NCI-H1105 (cell line): Measurements from ENCODE around the gene SLC35A1.

Source experiments
- DNase-seq: peaks from one replicate; lab custom pipeline; 2025; lab: John Stamatoyannopoulos, UW

The SLC35A1 gene

DNA sequence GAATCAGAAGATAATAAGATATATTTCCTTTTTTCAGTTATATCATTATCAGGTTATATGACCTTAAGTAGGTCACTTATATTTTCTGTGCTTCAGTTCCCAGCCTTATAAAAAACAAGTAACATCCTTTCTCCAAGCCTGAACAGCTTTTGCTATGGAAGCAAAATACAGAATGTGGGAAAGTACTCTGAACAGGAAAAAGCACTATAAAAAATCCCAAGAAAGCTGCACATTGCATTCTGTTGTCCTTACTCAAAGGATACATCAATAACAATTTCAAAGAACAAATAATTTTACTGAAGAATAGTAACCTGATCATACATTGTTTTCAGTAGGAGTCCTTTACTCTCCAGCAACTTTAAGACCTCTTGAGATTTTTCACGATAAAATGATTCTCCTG lies 56.4 kb downstream of the SLC35A1 start:
- DNase-seq: no peak

DNA sequence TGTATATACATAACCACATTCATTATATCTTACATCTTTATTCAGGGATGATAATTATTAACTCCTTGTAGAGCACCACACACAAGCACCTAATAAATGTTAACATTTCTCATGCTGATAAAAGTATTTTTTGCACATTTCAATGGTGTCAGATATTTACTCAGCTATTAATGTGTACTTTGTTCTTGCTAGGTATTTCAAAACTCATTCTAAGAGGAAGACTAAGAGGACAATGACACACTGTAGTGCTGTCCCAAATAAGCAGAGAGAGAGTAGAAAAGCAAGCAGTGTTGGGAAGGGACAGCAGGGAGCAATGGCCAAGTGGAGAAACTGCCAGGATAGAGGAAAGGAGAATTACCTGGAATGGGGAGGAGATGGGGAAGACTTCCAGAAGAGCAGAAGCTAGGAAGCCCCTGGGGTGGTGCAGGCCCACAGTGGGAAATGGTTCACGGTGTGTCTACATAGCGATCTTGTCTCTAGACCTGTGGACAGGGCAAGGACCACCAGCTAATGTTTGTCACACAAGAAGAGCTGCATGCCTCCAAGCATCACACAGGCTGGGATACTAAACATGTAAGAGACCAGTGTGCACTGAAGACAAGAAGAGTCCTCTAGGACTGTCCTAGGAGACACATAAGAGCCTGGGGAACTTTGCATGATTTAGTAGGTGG lies 61.7 kb downstream of the SLC35A1 start:
- no peak for DNase-seq

DNA sequence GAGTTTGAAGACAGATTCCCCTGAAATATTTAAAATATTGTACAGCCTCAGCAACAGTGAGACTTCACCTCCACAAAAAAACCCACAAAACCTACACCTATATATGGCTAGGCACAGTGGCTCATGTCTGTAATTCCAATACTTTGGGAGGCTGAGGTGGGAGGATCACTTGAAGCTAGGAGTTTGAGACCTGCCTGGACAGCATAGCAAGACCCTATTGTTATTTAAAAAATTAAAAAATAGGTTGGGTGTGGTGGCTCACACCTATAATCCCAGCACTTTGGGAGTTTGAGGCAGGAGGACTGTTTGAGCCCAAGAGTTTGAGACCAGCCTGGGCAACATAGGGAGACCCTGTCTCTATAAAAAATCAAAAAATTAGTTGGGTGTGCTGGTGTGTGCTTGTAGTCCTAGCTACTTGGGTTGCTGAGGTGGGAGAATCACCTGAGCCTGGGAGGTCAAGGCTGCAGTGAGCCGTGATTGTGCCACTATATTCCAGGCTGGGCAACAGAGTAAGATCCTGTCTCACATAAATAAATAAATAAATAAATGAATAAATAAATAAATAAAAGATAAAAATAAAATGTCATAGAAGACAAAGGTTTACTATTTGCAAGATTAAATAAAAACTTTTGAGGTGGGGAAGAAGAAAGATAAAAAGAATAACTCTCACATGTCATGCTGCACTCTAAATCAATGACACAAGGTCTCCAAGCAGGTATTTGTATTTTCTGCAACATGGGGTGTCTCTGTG lies 65.9 kb downstream of the SLC35A1 start:
- DNase-seq: no peak

DNA sequence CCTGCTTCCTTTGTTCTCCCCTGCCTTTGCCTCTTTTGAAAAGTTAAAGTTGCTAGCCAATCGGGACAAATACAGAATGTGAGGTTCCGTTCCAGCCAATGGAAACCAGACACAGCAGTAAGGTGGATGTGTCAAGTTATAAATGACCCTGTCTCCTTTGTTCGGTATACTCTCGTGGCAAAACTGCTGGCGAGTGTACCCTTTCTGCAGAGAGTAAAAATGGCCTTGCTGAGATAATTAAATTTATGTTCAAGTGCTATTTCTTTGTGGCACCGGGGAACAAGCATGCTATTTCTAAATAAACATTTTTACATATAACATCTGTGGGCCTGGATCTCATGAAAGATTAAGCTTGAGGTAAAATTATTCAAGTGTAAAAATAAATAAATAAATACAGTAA lies 66.8 kb downstream of the SLC35A1 start:
- no peak for DNase-seq

DNA sequence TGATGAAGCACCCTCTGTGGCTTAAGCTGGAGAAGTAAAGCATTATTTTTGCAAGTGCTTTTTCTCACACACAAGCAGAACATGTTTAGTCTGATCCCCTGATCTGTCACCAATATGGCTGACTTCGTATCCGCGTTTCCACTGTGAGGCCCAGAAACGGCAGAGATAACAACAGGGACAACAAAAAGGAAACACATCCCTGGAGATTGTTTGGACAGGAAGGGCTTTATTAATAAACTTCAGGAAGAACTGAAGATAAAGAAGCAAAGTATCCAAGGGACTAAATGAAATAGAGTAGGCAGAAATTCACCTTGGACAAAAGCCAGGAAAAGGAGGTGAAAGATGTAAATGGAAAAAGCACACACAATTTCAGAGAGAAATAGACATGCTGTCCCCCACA lies 67.8 kb downstream of the SLC35A1 start:
- no peak for DNase-seq

DNA sequence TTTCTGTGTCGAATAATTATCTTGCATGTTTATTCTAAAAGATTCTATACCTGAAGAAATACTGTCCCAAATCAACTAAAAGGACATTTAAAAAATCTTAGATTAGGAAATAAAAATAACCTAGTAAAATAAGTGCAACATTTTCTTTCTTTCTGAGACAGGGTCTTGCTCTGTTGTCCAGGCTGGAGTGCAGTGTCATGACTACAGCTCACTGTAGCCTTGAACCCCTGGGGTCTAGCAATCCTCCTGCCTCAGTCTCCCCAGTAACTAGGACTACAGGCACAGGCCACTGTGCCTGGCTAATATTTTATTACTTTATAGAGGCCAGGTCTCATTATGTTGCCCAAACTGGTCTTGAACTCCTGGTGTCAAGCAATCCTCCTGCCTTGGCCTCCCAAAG lies 68.3 kb downstream of the SLC35A1 start:
- no peak for DNase-seq

DNA sequence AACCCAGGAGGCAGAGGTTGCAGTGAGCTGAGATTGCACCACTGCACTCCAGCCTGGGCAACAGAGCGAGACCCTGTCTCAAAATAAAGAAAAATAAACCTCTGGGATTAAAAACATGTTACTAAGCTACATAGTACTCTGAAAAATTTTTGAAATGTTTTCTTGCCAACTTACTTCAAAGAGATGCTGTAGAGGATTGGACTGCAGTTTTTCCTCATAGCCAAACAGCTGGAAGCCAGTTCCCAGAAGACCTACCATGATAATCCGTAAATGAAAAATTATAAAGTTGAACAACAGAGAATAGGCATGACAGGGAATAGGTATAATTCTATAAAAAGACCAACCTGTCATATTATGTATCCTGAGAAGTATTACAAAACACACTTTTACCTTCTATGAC lies 69.0 kb downstream of the SLC35A1 start:
- no peak for DNase-seq

DNA sequence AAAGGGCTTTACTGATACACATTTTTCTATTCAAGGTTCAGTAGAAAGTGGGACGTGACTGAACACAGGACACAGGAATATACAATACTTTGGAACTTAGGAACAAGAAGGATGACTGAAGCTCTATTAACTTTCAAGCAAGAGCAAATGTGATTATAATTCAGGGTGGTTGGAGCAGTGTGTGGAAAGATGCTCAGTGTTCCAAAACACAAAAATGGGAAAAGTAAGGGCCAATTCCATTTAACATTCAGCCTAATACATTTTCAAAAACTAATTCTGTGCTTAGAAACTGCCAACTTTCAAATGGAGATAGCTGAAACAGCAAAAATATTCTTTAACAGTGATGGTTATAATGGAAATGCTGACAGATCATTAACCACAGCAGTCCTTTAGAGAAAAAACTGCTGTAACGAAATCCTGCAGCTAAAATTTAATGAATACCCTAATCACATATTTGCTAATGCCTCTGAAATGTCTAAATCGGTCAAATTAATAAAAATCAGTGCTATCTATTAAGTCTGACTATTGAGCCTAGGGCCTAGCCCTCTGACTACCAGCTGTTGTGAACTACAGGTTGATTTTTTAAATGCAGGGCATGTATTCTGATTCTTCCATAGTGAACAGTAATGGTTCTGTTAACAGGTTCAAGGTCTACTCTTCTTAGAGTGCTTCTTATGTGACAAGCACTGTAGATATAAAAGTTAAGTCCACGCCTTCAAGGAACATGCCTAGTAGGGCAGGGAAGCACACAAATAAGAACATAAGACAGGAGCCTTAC lies 71.1 kb downstream of the SLC35A1 start:
- no peak for DNase-seq

DNA sequence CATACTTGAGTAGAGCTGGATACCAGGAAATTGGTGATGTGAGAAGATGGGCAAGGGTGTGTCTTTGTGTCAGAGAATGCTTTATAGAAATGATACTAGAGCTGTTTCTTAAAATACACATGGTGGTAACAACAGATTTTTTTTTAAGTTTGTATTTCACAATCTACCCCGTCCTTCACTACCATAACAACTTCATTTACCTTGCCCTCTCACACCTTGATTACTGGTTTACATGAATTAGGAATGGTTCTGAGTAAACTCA lies 71.6 kb downstream of the SLC35A1 start:
- DNase-seq: no peak

DNA sequence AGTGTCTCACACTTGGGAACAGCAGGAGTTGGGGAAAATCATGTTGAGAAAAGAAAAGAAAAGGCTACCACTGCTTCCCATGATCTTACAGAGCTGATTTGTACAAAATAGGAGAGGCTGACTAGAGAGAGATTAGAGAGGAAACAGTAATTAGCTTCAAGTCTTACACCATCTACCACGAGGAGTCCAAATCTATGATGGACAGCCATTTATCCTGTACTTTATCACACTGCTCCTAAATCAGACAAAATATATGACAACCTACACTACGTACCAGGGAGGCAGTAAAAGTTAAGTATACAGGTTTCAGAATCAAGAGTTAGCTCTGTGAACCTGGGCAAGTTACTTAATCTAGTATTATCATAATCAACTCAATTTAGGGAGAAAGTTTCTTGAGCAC lies 79.0 kb downstream of the SLC35A1 start:
- no peak for DNase-seq

DNA sequence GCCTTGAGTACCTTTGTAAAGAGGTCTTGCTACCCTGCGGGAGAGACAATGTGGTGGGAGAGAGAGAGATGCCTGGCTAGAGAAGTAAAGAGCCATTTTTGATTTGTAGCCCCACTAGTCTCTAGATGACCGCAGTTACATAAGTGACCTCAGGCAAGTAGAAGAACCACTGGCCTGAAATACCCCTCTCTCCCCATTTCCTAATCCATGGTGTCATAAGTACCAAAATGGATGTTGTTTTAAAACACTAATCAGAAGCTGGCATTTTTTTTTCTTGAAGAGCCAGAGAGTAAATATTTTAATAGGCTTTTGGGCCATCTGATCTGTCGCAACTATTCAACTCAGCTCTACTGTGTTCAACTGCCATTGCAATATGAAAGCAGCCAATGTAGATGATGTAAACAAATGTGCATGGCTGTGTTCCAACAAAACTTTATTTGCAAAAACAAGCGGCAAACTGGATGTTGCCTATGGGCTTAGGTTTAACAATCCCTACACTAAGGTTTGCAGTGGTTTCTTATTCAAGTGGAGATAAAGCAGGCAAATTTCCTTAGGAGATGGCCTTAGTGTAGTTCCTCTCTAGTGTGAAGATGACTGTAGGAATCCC lies 80.5 kb downstream of the SLC35A1 start:
- no peak for DNase-seq

DNA sequence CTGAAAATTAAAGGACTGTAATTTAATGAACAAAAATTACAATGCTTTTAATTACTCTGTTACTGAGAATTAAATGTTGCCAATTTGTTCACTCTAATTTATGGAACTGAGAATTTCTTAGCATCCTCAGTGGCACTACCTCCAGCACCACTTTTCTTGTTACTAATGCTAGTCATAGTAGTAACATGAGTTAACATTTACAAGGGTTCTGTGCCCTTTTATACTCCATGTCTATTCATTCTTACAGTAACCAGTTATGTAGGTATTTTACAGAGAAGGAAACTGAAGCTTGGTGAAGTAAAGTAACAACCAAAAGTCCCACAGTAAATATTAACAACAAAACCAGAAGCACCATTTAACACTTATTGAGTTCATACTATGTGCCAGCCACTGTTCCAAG lies 82.7 kb downstream of the SLC35A1 start:
- DNase-seq: no peak

DNA sequence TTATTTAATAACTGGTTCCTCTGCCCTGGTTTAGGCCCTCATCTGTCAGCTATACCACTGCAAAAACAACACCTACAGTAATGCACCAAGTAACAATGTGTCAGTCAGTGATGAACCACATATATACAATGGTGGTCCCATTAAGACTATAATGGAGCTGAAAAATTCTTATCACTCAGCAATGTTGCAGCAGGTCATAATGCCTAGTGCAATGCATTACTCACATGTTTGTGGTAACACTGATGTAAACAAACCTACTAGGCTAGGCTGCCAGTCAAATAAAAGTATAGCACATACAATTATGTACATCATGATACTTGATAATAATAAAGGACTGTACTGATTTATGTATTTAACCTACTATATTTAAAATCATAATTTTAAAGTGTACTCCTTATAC lies 85.7 kb downstream of the SLC35A1 start:
- no peak for DNase-seq

DNA sequence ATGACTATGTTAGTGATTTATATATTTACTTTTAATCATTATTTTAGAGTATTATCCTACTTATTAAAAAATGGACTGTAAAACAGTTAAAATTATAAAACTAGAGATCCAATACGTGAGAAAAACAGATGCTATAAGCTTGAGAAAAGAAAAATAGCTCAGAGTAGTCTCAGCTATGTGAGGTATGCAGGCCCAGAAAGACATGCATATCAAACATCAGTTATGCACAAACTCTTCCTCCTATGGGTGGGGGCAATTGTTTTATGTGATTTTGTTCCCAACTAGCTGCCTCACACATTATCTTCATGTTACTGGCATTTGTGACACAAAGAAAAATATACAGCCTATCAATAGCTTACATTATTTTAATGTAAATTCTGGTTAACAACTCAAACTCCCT lies 88.2 kb downstream of the SLC35A1 start:
- DNase-seq: no peak
